ENCODE measurements around the gene NUP160. TPM values are rescaled to one million over a fixed set of nuclear protein-coding genes. Genes with fewer than 3 reads are reported as not detected.

NUP160 gene
- total and polyA plus RNA-seq, 8 donors, result 9.7 to 20.2 (median 13.8) TPM

DNA sequence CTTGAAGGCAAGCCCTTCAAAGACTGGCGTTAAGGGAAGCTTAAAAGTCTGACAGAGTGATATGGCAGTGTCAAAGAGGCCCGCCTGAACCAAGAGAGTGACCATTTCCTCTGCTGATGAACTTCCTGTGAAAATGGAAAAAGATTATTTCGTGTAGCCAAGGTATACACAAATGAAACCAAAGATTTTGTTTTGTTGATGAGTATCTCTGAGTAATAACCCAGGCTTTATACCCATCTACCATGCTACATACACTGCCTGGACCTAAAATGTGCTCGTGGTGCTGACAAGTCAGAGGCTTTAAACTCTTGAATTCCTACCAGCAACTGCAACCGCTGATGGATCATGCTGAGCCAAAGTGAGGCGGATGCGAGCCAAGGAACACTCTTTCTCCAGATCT, 60.0 kb downstream of the NUP160 start:
- Histone ChIP-seq H3K9me3 (no peaks in the 10 kb centered on the region), H3K27me3 (no peaks in the 10 kb centered on the region), H3K4me3 (no peak overlapping the region), H3K4me1 (no peaks in the 10 kb centered on the region), H3K36me3 (peaks cover 0 to 70% (median 27%) of the 10 kb centered on the region in 3 donors), H3K27ac (no peak overlapping the region)
- WGBS, 2 donors, result 93 to 94% methylated on average over 7 of the region's 7 CpGs
- DNase-seq (no peak), FAIRE-seq (no peak), ATAC-seq (no peak)
- no peak for TF ChIP-seq CTCF (IDR thresholded peaks at IDR 0.05)
- intact Hi-C loops (cut with DNase I), result no loop called here

GRCh38 chr11:47786373-47786772, 61.8 kb downstream of the NUP160 start:
- ATAC-seq (no peak), DNase-seq (no peak), FAIRE-seq (no peak)
- 68 to 69% methylated on average over 2 of the region's 2 CpGs for WGBS, 2 donors
- intact Hi-C loops (cut with DNase I), result no loop called here
- Histone ChIP-seq H3K27ac (no peak overlapping the region), H3K36me3 (peaks cover 0 to 76% (median 30%) of the 10 kb centered on the region in 3 donors), H3K9me3 (no peaks in the 10 kb centered on the region), H3K4me1 (no peaks in the 10 kb centered on the region), H3K27me3 (no peaks in the 10 kb centered on the region), H3K4me3 (no peak overlapping the region)
- TF ChIP-seq CTCF (IDR thresholded peaks at IDR 0.05), result no peak

DNA sequence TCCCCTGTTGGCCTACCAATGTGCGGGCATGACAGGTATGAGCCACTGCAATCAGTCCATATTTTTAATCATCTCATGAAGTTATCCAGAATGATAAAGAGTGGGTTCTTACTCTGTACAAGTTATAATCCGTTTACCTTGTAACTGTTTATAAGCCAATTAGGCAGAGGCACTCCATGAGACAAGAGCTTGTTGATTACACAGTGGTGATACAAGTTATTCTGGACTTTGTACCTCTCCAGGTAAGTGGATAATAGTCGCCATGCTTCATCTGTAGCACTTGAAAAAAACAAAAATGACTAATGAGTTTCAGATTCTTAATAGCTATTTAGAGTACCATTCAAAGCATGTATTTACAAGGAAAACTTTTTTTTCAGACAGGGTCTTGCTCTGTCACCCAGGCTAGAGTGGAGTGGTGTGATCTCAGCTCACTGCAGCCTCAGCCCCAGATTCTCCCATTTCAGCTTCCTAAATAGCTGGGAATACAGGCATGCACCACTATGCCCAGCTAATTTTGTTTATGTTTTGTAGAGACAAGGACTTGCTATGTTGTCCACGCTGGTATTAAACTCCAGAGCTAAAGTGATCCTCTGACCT, 63.3 kb downstream of the NUP160 start:
- ATAC-seq (peak in 1 of 4 donors; percentile 50), DNase-seq (no peak), FAIRE-seq (no peak)
- intact Hi-C loops (cut with DNase I), result no loop called here
- WGBS, 2 donors, result 40 to 55% methylated on average over 4 of the region's 4 CpGs
- no peak for TF ChIP-seq CTCF (IDR thresholded peaks at IDR 0.05)
- peaks cover 0 to 74% (median 29%) of the 10 kb centered on the region in 3 donors for H3K36me3 ChIP-seq
- H3K27ac ChIP-seq, result no peak overlapping the region
- H3K4me1 ChIP-seq, result no peaks in the 10 kb centered on the region
- H3K4me3 ChIP-seq, result no peak overlapping the region
- no peaks in the 10 kb centered on the region for H3K27me3 ChIP-seq
- H3K9me3 ChIP-seq, result no peaks in the 10 kb centered on the region

DNA sequence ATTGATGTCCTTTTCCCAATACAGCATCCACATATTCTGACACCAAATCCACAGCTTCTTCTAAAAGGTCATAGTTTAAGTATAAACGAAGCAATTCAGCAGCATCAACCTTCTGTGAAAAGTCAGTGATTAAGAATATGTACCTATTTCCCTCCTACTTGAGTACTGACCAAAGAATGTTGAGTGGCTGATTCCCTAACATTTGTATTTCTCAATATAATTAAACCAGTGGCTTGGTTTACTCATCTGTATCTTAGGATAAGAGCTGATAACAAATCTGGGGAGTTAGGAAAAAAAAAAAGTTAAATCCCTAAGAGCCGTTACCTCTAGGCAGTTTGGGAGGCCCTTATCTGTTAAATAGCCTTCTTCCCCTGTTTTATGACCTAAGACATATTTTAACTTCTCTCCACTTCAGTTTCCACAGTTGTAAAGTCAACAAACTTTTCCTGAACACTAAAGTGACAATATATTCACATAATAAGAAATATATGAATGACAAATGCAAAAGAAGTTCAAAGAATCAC, 65.0 kb downstream of the NUP160 start:
- ATAC-seq, result no peak
- WGBS, 2 donors, result 77 to 80% methylated on average over 2 of the region's 2 CpGs
- no peak for TF ChIP-seq CTCF (IDR thresholded peaks at IDR 0.05)

GRCh38 chr11:47778878-47779483, 69.2 kb downstream of the NUP160 start:
- no peak for DNase-seq
- 72 to 74% methylated on average over 7 of the region's 7 CpGs for WGBS, 2 donors
- Histone ChIP-seq H3K4me3 (no peak overlapping the region), H3K27me3 (no peaks in the 10 kb centered on the region), H3K27ac (no peak overlapping the region), H3K36me3 (peaks cover 3 to 63% (median 8%) of the 10 kb centered on the region in 3 donors), H3K4me1 (no peaks in the 10 kb centered on the region), H3K9me3 (no peaks in the 10 kb centered on the region)
- intact Hi-C loops (cut with DNase I), result no loop called here
- TF ChIP-seq CTCF (IDR thresholded peaks at IDR 0.05), result no peak
- FAIRE-seq, result no peak
- ATAC-seq, result no peak

More for the DNA sequence above, 65.0 kb downstream of the NUP160 start:
- DNase-seq, result no peak
- no peaks in the 10 kb centered on the region for H3K4me1 ChIP-seq
- no peaks in the 10 kb centered on the region for H3K27me3 ChIP-seq
- intact Hi-C loops (cut with DNase I), result no loop called here
- no peaks in the 10 kb centered on the region for H3K9me3 ChIP-seq
- peaks cover 3 to 81% (median 24%) of the 10 kb centered on the region in 3 donors for H3K36me3 ChIP-seq
- no peak overlapping the region for H3K4me3 ChIP-seq
- no peak overlapping the region for H3K27ac ChIP-seq
- FAIRE-seq, result no peak
